GM15510 (cell line): ENCODE data around the gene SEMA4C.
A peak's percentile ranks its signal among the peaks of the same experiment; 100 is the strongest.

Source experiments
- POLR2A ChIP-seq: IDR thresholded peaks from 3 replicates; pipeline ENCODE4 v1.6.1; 2011; ENCODE audit warnings: borderline replicate concordance; ENCODE audit not compliant: insufficient read length; ENCODE audit errors: extremely low read depth

SEMA4C gene

DNA sequence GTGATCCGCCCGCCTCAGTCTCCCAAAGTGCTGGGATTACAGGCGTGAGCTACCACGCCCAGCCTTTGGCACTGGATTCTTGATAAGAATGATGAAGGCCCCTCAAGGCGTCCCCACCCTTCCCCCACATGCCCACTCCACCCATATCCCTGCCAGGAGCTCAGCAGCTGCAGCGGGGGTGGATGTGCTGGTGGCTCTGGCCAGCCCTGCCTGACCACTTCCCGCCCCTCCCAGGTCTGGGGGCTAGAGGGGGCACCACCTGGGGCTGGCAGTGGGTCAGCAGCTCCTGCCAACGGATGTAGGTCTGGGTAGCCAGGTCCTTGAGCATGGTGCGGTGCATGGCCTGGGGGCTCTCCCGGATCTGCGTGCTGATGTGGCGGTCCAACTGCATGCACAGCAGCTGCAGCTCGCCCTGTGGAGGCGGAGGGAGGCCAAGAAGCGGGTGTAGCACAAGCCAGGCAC is 7.8 kb upstream of the SEMA4C start:
- no peak for TF ChIP-seq POLR2A

DNA sequence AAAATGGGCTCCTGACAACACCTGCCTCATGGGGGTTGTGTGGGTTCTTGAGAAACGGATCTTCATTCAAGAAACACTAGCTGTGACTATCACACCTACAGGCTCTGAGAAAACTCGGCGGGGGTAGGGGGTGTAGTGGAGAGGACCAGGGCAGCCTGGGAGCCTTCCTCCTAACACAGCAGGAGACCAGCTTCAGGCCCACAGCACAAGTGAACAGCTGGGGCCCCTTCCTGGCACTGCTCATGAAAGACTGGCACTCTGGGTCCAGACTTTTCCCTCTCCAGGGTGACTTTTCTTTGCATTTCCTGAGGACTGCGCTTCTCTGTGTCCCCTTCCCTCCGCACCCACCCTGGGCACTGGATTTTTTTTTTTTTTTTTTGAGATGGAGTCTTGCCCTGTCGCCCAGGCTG is 7.2 kb upstream of the SEMA4C start:
- TF ChIP-seq POLR2A, result no peak

DNA sequence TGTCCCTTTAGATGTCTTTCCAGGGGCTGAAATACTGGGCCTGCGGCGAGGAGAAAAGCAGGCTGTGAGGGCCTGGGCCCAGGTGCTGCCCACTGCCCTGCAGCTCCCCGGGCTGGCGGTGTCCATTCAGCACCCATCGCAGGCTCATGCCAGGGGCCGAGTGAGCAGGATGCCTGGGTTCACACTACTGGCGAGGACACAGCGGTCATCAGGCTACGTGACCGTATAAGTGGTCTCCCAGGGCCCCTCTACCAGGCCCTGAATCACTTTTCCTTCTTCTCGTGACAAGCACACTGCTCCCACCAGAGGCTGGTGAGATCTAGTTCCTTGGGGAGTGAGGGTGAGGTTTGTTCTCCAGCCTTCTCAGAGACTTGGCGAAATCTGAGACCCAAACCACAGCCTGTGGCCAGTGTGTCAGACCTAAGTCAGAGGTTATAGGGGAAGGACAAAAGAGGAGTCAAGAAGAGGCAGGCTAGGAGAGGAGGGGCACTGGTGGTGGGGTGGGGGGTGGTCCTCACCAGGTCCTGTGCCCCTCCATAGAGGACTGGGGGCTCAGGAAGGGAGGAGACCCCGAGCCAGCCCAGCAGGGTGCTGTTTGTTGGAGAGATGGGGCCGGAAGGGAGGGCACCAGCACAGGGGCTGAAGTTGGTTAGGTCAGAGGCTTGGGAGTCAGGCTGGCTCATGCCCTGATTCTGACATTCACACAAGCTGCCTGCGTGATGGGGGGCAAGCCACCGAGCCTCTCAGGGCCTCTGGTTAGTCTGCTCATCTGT is 6.6 kb upstream of the SEMA4C start:
- TF ChIP-seq POLR2A, result no peak

DNA sequence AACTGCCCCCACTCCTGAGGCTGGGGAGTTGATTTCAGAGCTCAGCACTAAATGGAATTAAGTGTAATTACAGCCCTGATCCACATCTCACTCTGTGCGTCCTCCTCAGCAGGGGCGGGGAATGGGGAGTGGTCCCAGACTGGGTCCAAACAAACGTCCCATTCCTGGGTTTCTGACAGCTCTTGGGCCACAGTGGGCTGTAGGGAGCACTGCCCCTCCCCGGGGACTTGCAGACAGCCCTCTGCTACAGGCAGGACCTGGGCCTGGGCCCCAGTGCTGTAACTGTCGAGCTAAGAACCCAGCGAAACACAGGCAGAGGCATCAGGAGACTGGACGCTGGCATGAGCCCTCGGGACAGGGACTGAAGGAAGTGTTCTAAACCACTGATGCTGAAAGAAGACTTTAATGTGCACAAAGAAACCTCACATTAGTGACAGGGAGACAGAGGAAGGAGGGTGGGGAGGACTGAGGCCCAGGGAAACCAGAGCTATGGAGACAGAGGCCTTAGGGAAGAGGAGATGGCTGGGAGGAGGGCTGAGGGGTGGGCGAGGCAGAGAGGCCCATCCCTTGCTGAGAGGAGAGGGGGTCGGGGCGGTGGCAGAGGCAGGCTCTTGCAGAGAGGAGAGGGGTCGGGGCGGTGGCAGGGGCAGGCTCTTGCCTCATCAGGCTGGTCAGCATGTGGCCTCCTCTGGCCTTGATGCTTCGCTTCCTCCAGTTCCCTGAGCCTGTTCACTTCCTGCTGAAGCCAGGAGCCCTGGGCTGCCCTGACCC is 5.8 kb upstream of the SEMA4C start:
- no peak for TF ChIP-seq POLR2A

DNA sequence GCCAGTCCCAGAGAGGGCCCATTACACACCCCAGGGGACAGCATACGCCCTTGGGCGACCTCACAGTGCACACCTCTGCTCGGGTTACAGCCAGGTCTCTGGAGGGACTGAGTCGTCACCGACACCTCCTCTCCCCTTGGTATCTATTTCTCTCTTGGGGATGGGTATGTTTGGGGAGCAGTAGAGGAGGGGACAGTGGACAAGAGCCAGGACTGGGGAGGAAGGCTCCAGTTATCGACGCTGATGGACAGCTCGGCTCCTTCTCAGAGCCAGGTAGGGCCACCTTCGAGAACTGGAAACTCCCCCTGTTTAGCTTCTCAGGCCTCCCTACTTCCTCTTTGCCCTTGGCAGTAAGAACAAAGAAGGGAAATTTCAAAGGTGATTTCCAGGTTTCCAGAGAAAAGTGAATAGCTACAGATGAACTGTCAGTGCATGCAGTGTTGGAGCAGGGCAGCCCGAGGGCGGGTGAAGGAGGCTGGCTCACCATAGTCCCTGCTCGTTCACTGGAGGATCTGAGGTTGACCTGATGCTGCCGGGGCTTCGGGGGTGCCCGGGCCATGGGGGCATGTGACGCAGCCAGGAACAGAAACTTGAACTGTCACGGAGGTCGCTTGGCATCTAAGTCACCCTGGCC is 4.4 kb upstream of the SEMA4C start:
- no peak for TF ChIP-seq POLR2A

DNA sequence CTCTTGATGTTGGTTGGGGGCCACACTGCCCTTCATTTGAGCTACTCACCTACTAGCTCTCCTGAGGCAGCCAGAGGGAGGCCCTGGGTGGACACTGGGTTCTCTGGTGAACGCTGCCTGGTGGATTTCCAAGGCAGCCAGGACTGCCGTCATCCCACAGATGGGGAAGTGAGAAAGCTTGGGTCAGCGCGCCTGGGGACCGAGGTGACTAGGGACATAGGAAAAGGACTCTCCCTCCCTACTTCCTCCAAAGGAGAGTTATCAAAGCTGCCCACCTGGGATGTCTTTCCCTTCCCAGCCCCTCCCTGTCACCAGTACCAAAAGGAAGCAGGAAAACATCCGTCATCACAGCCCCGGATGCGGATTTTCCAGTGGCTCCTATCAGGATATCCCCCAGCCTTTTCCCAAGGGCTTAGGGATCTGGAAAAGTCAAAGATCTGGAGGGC is 3.8 kb upstream of the SEMA4C start:
- no peak for TF ChIP-seq POLR2A

DNA sequence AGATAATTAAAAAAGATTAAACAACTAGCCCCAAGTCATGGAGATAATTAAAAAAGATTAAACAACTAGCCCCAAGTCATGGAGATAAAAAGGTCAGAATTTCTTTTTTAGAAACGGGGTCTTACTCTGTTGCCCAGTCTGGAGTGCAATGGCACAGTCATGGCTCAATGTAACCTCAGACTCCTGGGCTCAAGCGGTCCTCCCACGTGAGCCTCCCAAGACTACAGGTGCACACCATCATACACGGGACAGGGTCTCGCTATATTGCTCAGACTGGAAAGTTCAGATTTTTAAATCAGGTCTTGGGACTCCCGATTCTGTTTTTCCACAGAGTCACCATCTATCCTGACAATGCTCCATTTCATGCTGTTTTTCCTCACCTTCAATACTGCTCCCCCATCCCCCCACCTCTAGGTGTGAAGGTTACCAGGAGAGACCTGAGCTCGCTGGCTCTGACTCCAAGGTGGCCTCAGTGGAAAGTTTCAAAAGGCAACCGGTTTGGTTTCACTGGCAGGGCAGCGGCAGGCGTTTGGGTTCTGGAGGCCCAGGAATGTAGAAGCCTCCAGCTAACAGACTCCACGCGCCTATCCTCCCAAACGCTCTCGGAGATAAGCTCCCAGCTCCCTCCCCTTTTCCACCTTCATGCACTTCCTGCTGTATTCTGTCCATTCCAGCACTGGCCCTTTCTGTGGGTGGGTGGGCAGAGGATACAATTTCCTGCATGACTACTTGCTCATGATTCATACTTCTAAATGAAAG is 2.9 kb upstream of the SEMA4C start:
- TF ChIP-seq POLR2A, result no peak

DNA sequence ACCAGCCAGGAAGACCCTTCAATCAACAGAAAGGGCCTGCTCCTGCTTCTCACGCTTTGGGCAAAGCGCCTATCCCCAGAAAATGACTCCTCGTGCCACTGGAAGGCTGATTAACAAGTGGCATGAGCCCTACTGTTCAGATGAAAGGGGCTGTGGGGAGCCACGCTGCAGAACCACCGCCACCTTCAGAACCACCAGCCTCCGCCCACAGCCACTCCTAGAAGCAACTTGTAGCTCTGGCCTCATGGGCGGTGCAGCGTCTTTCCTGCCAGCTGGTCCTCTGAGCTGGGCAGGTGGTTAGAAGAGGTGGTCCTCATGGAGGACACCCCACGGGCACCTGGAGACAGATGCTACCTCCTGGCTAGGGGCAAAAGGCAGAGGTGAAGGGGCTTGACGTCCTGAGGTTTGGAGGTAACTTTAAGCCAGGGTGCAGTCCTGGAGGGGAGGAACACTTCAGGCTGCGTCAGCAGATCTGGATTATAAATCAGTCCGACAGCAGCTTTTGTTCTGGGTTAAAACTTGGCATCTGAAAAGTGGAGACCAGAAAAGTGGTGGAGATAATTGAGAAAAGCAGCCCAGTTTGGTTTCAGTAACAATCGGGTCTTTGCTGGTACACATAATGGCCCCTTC is 861 bp upstream of the SEMA4C start:
- no peak for TF ChIP-seq POLR2A

DNA sequence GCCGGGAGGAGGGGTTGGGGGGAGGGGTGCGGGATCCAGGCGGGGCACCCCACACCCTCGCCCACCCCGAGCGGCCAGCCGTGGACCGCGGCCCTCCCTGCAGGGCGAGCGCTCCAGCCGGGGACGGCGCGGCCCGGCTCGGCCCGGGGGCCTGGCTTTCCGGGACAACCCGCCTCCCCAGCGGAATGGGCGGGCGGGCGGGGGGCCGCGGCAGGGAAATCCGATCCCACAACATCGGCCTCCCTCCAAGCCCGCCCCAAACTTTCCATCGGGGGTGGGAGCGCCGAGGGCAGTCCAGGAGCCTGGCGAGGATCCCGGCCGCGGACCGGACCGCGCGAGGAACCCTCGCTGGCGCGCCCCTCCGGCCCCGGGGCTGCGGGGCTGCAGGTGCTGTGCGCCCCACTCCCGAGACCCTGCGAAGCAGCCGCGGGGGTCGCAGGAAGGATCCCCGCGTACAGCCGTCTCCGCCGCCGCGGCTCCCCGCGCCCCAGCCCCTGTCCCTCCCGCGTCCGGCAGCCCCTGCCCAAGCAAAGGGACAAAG is 529 bp downstream of the SEMA4C start:
- TF ChIP-seq POLR2A, result no peak

DNA sequence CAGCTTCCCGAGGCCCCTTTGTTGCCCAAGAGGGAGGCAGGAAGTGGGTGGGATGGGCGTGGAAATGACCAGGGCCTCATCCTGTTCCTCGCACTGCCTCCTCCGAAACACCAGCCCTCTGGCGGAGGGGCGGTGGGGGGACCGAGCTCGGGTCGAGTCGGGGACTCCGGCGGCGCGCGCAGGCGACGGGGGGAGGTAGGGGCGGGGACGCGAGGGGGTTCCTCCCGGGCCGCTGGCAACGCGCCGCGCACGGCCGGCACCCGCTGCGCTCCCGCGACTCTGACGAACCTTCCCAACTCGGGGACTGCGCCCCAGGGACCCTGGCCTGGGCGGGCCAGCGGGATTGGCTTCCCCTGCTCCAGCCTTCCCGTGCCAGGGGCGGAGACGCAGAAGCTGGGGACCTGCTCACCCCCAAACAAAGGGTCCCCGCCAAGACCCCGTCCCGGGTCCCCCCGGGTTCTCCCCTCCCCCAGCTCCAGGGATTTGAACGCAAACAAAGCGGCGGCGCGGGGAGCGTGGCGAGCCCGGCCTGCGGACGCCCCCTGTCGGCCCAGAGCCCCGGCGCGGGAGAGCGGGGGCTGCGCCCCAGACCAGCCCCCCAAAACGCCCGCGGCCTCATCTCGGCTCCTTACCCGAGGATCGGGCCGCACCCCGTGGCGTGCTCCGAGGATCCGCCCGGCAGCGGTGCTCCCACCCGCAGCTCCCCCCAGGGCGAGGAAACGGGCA is 1.2 kb downstream of the SEMA4C start:
- TF ChIP-seq POLR2A, result peak; percentile 80

DNA sequence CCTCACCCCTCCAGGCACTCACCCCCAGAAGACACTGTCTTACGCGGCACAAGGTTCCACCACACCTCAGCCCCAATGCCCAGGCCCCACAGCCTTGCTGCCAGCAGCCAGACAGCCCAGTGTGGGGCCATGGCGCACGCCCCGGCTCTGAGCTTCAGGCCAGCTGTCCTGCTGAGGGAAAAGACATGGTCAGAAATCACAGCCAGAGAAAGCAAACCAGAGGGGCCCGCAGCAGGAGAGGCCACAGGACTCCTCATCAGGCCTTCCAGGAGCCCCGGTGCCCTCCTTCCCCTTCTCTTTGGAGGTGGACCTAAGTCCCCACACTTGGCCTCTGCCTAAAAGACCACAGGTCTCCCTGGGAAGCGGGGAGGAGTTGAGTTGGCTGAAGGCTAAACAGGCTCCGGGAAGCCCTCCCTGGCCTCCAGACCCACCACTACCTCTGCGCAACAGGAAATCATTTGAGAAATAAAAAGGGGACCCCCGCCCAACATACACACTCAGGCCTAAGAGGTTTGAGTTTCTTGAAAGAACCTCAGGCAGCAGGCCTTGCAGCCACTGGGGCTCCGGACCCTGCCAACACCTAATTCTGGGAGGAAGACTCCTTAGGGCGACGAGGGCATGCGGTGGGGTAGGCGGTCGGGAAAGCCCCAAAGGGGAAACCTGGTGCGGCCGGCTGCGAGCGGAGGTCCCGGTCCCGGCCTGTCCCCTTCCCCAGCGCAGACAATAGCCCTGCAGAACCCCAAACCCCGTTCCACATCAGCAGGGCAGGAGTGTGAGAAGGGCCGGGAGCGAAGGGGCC is 1.9 kb downstream of the SEMA4C start:
- no peak for TF ChIP-seq POLR2A

DNA sequence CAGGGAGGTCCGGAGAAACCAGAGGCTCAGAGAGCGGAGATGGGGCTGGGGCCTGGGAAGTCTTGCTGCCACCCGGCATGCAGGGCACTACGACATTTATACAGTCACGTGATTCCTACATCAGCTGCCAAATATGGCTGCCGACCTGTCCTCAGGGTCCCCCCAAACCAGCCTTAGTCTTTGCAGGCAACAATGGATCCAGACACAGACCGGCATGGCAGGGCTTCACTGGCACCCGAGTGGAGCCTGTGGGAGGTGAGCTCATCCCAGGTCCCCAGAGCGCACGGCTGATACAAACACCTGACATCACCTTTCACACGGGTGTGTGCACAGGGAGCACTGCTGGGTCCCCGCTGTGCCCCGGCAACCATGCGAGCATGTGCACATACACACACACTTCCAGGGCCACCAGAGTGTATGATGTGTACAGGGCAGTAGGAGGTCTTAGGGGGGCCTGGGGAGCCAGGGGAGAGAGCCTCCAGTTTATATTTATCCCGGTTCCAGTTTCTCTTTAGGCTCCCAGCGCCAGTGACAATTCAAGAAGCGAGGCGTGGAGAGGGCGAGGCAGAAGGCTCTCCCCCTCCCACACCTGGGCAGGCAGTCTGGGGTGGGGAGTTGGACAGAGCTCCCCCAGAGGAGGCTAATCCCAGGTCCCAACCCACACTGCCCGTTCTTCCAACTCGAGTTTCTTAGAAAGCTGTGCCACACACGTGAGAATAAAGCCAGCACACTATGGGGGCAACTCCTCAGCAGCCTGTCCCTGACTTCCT is 2.7 kb downstream of the SEMA4C start:
- TF ChIP-seq POLR2A, result no peak
